ENCODE data around the gene TRIM5. TPM values are rescaled to one million over a fixed set of nuclear protein-coding genes. Genes with fewer than 3 reads are reported as not detected.
A peak's percentile ranks its signal among the peaks of the same experiment; 100 is the strongest.

Gene TRIM5
- total RNA-seq, 5 donors from 2014 or later (not counting 1 experiment from before 2014, with no cell fraction given): 17.6 to 38.2 (median 31.6) TPM

GRCh38 chr11:5655474-5655873 lies 29.4 kb downstream of the TRIM5 start:
- Mint-ChIP-seq H3K27me3 (no peaks in the 10 kb centered on the region), H3K27ac (no peak overlapping the region), H3K36me3 (peaks cover 29% of the 10 kb centered on the region), H3K4me1 (peaks cover 0 to 6% (median 0%) of the 10 kb centered on the region in 3 donors), H3K9me3 (peaks cover 2 to 11% (median 4%) of the 10 kb centered on the region in 3 donors), H3K4me3 (no peak overlapping the region)
- POLR2A ChIA-PET: no interaction called here
- Histone ChIP-seq H3K4me3 (ENCODE audit: control insufficient read depth in 1 of 2, extremely low read depth in 1 of 2, low read length in 1 of 2) (no peak overlapping the region), H3K9me3 (no peaks in the 10 kb centered on the region), H3K4me1 (ENCODE audit: control insufficient read depth in 1 of 2, extremely low read depth in 1 of 2, insufficient read depth in 2 of 2, low read length in 2 of 2) (no peaks in the 10 kb centered on the region), H3K27me3 (replicated peaks in 1 of 2; ENCODE audit: control insufficient read depth in 2 of 2, extremely low read depth in 1 of 2, insufficient read depth in 2 of 2, low read length in 1 of 2) (no peaks in the 10 kb centered on the region), H3K27ac (ENCODE audit: low read length) (no peak overlapping the region), H3K36me3 (ENCODE audit: control insufficient read depth in 2 of 2, extremely low read depth in 1 of 2, insufficient read depth in 1 of 2, low read length in 1 of 2) (no peaks in the 10 kb centered on the region)
- no peak for DNase-seq
- no peak for ATAC-seq (replicated peaks in 1 of 4)
- CTCF ChIA-PET: no interaction called here
- WGBS (ENCODE audit: insufficient coverage): 100% methylated on average over 1 of the region's 4 CpGs

- Histone ChIP-seq H3K9me3 (no peaks in the 10 kb centered on the region), H3K4me3 (ENCODE audit: control insufficient read depth in 1 of 2, extremely low read depth in 1 of 2, low read length in 1 of 2) (no peak overlapping the region), H3K27me3 (replicated peaks in 1 of 2; ENCODE audit: control insufficient read depth in 2 of 2, extremely low read depth in 1 of 2, insufficient read depth in 2 of 2, low read length in 1 of 2) (no peaks in the 10 kb centered on the region), H3K36me3 (ENCODE audit: control insufficient read depth in 2 of 2, extremely low read depth in 1 of 2, insufficient read depth in 1 of 2, low read length in 1 of 2) (peaks cover 0 to 23% of the 10 kb centered on the region in 2 donors), H3K4me1 (ENCODE audit: control insufficient read depth in 1 of 2, extremely low read depth in 1 of 2, insufficient read depth in 2 of 2, low read length in 2 of 2) (no peaks in the 10 kb centered on the region), H3K27ac (ENCODE audit: low read length) (no peak overlapping the region)
- CTCF ChIA-PET: no interaction called here
- DNase-seq: no peak
- Mint-ChIP-seq H3K4me3 (no peak overlapping the region), H3K27me3 (no peaks in the 10 kb centered on the region), H3K36me3 (peaks cover 37% of the 10 kb centered on the region), H3K9me3 (no peaks in the 10 kb centered on the region), H3K27ac (no peak overlapping the region), H3K4me1 (no peaks in the 10 kb centered on the region)
- WGBS (ENCODE audit: insufficient coverage): 92% methylated on average over 1 of the region's 3 CpGs
- POLR2A ChIA-PET: no interaction called here
- no peak for ATAC-seq (replicated peaks in 1 of 4)
These were observed 38.7 kb downstream of the TRIM5 start for GRCh38 chr11:5646139-5646538.

- POLR2A ChIA-PET: no interaction called here
- Histone ChIP-seq H3K36me3 (ENCODE audit: control insufficient read depth in 2 of 2, extremely low read depth in 1 of 2, insufficient read depth in 1 of 2, low read length in 1 of 2) (peaks cover 0 to 34% of the 10 kb centered on the region in 2 donors), H3K27me3 (replicated peaks in 1 of 2; ENCODE audit: control insufficient read depth in 2 of 2, extremely low read depth in 1 of 2, insufficient read depth in 2 of 2, low read length in 1 of 2) (no peaks in the 10 kb centered on the region)
These were observed 41.3 kb downstream of the TRIM5 start for GRCh38 chr11:5643585-5643984.

GRCh38 chr11:5639953-5640352 lies 44.9 kb downstream of the TRIM5 start:
- Mint-ChIP-seq H3K4me1 (no peaks in the 10 kb centered on the region), H3K27me3 (no peaks in the 10 kb centered on the region), H3K9me3 (peaks cover 0 to 3% (median 0%) of the 10 kb centered on the region in 3 donors), H3K36me3 (peaks cover 83% of the 10 kb centered on the region), H3K27ac (no peak overlapping the region), H3K4me3 (no peak overlapping the region)
- peaks cover 0 to 43% of the 10 kb centered on the region in 2 donors for H3K36me3 ChIP-seq (ENCODE audit: control insufficient read depth in 2 of 2, extremely low read depth in 1 of 2, insufficient read depth in 1 of 2, low read length in 1 of 2)
- ATAC-seq (replicated peaks in 1 of 4) (no peak), DNase-seq (no peak)
- no peak overlapping the region for H3K27ac ChIP-seq (ENCODE audit: low read length)
- WGBS (ENCODE audit: insufficient coverage): no CpG with 5 or more reads among the region's 1 CpG
- H3K4me1 ChIP-seq (ENCODE audit: control insufficient read depth in 1 of 2, extremely low read depth in 1 of 2, insufficient read depth in 2 of 2, low read length in 2 of 2): no peaks in the 10 kb centered on the region
- no peak overlapping the region for H3K4me3 ChIP-seq (ENCODE audit: control insufficient read depth in 1 of 2, extremely low read depth in 1 of 2, low read length in 1 of 2)
- no peaks in the 10 kb centered on the region for H3K9me3 ChIP-seq
- POLR2A ChIA-PET: no interaction called here
- CTCF ChIA-PET: interaction anchor here in 1 of 2 donors (0.7 kb wide), 1 partner anchor 23 kb away, joined by 9 read pairs; no protein-coding TSS in a partner anchor
- H3K27me3 ChIP-seq (replicated peaks in 1 of 2; ENCODE audit: control insufficient read depth in 2 of 2, extremely low read depth in 1 of 2, insufficient read depth in 2 of 2, low read length in 1 of 2): no peaks in the 10 kb centered on the region

More at GRCh38 chr11:5643585-5643984, 41.3 kb downstream of the TRIM5 start:
- Histone ChIP-seq H3K9me3 (no peaks in the 10 kb centered on the region), H3K27ac (ENCODE audit: low read length) (no peak overlapping the region), H3K4me1 (ENCODE audit: control insufficient read depth in 1 of 2, extremely low read depth in 1 of 2, insufficient read depth in 2 of 2, low read length in 2 of 2) (no peaks in the 10 kb centered on the region), H3K4me3 (ENCODE audit: control insufficient read depth in 1 of 2, extremely low read depth in 1 of 2, low read length in 1 of 2) (no peak overlapping the region)
- Mint-ChIP-seq H3K36me3 (peaks cover 52% of the 10 kb centered on the region), H3K27me3 (no peaks in the 10 kb centered on the region), H3K27ac (no peak overlapping the region), H3K4me3 (no peak overlapping the region), H3K4me1 (no peaks in the 10 kb centered on the region), H3K9me3 (peaks cover 0 to 3% (median 0%) of the 10 kb centered on the region in 3 donors)
- DNase-seq: no peak
- CTCF ChIA-PET: no interaction called here
- ATAC-seq (replicated peaks in 1 of 4): no peak

DNA sequence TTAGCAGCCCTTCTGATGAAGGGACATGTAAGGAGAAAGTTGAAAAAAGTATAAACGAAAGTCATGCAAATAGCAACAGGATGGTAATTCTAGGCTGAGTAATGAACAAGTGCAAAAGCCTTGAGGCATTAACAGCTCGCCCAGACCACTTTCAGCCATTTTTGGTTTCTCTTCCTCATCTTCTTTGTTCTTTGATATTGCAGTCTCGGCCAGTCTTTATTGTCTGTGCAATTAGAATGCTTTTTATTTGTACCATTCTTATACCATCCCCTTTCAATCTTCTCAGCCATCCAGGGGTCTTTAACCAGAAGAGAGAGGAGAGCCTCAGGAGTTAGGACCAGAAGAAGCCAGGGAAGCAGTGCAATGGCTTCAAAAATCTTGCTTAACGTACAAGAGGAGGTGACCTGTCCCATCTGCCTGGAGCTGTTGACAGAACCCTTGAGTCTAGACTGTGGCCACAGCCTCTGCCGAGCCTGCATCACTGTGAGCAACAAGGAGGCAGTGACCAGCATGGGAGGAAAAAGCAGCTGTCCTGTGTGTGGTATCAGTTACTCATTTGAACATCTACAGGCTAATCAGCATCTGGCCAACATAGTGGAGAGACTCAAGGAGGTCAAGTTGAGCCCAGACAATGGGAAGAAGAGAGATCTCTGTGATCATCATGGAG lies 52.8 kb downstream of the TRIM5 start:
- H3K36me3 Mint-ChIP-seq: peaks cover 65% of the 10 kb centered on the region
- no peak overlapping the region for H3K4me3 ChIP-seq (ENCODE audit: control insufficient read depth in 1 of 2, extremely low read depth in 1 of 2, low read length in 1 of 2)
- H3K4me3 Mint-ChIP-seq: no peak overlapping the region
- ATAC-seq (replicated peaks in 1 of 4): no peak
- no peaks in the 10 kb centered on the region for H3K9me3 Mint-ChIP-seq
- H3K27me3 Mint-ChIP-seq: no peaks in the 10 kb centered on the region
- 78% methylated on average over 4 of the region's 5 CpGs for WGBS (ENCODE audit: insufficient coverage)
- peaks cover 0 to 23% of the 10 kb centered on the region in 2 donors for H3K36me3 ChIP-seq (ENCODE audit: control insufficient read depth in 2 of 2, extremely low read depth in 1 of 2, insufficient read depth in 1 of 2, low read length in 1 of 2)
- H3K27me3 ChIP-seq (replicated peaks in 1 of 2; ENCODE audit: control insufficient read depth in 2 of 2, extremely low read depth in 1 of 2, insufficient read depth in 2 of 2, low read length in 1 of 2): no peaks in the 10 kb centered on the region
- no peak for DNase-seq
- H3K4me1 Mint-ChIP-seq: peaks cover 26 to 45% (median 42%) of the 10 kb centered on the region in 3 donors
- ChIA-PET CTCF (no interaction called here), POLR2A (no interaction called here)
- no peak overlapping the region for H3K27ac ChIP-seq (ENCODE audit: low read length)
- no peak overlapping the region for H3K27ac Mint-ChIP-seq
- peaks cover 2% of the 10 kb centered on the region in 2 experiments for H3K4me1 ChIP-seq (ENCODE audit: control insufficient read depth in 1 of 2, extremely low read depth in 1 of 2, insufficient read depth in 2 of 2, low read length in 2 of 2)
- no peaks in the 10 kb centered on the region for H3K9me3 ChIP-seq

DNA sequence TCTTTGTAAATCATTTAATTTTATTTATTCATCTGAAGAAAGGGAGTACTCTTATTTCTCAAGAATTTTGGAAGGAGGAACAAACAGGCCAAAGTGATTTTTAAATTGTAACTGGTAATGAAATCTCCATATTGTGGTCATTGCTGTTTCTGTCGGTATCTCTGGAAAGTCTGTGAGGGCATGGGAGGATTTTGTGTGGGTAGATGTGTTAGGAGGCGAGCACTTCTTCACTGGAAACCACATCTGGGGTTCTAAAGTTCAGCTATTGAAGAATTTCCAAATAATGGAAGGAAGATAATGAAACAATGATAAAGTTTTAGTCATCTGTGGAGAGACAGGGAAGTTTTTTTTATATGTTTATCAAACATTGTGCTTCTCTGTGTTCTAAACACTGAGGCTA lies 53.5 kb downstream of the TRIM5 start:
- Histone ChIP-seq H3K27ac (ENCODE audit: low read length) (no peak overlapping the region), H3K36me3 (ENCODE audit: control insufficient read depth in 2 of 2, extremely low read depth in 1 of 2, insufficient read depth in 1 of 2, low read length in 1 of 2) (peaks cover 0 to 23% of the 10 kb centered on the region in 2 donors), H3K27me3 (replicated peaks in 1 of 2; ENCODE audit: control insufficient read depth in 2 of 2, extremely low read depth in 1 of 2, insufficient read depth in 2 of 2, low read length in 1 of 2) (no peaks in the 10 kb centered on the region), H3K4me3 (ENCODE audit: control insufficient read depth in 1 of 2, extremely low read depth in 1 of 2, low read length in 1 of 2) (no peak overlapping the region), H3K4me1 (ENCODE audit: control insufficient read depth in 1 of 2, extremely low read depth in 1 of 2, insufficient read depth in 2 of 2, low read length in 2 of 2) (peaks cover 2 to 6% of the 10 kb centered on the region in 2 experiments), H3K9me3 (no peaks in the 10 kb centered on the region)
- Mint-ChIP-seq H3K4me3 (no peak overlapping the region), H3K27me3 (no peaks in the 10 kb centered on the region), H3K27ac (peak overlapping the region; percentile 25 to 48), H3K4me1 (peaks cover 32 to 52% (median 49%) of the 10 kb centered on the region in 3 donors), H3K36me3 (peaks cover 63% of the 10 kb centered on the region), H3K9me3 (no peaks in the 10 kb centered on the region)
- ATAC-seq (replicated peaks in 1 of 4): no peak
- 47% methylated on average over 2 of the region's 2 CpGs for WGBS (ENCODE audit: insufficient coverage)
- ChIA-PET CTCF (no interaction called here), POLR2A (no interaction called here)
- DNase-seq: no peak
